ENCODE measurements around the gene DYNC2LI1.

The DYNC2LI1 gene

GRCh38 chr2:43729491-43730174 is 44.2 kb upstream of the DYNC2LI1 start:
- no peak overlapping the region for H3K4me3 ChIP-seq (ENCODE audit: low read depth, low read length)
- no peak for DNase-seq (ENCODE audit: low read depth)
- TF ChIP-seq POLR2A (IDR thresholded peaks at IDR 0.05; ENCODE audit: extremely low read depth, insufficient read length) (no peak), MAX (IDR thresholded peaks at IDR 0.05; ENCODE audit: low read depth, low read length) (no peak), MYC (IDR thresholded peaks at IDR 0.05; ENCODE audit: low read depth, low read length) (no peak), CTCF (IDR thresholded peaks at IDR 0.05; ENCODE audit: low read depth, low read length) (no peak)

GRCh38 chr2:43731211-43731610 is 42.6 kb upstream of the DYNC2LI1 start:
- no peak for DNase-seq (ENCODE audit: low read depth)
- no peak overlapping the region for H3K4me3 ChIP-seq (ENCODE audit: low read depth, low read length)
- TF ChIP-seq CTCF (IDR thresholded peaks at IDR 0.05; ENCODE audit: low read depth, low read length) = no peak
- no peak for TF ChIP-seq POLR2A (IDR thresholded peaks at IDR 0.05; ENCODE audit: extremely low read depth, insufficient read length)
- TF ChIP-seq MYC (IDR thresholded peaks at IDR 0.05; ENCODE audit: low read depth, low read length) = no peak
- TF ChIP-seq MAX (IDR thresholded peaks at IDR 0.05; ENCODE audit: low read depth, low read length) = no peak

- no peak overlapping the region for H3K4me3 ChIP-seq (ENCODE audit: low read depth, low read length)
- no peak for DNase-seq (ENCODE audit: low read depth)
- no peak for TF ChIP-seq MYC (IDR thresholded peaks at IDR 0.05; ENCODE audit: low read depth, low read length)
Observed at GRCh38 chr2:43736637-43737036, 37.2 kb upstream of the DYNC2LI1 start.

- TF ChIP-seq MYC (IDR thresholded peaks at IDR 0.05; ENCODE audit: low read depth, low read length) = no peak
- TF ChIP-seq POLR2A (IDR thresholded peaks at IDR 0.05; ENCODE audit: extremely low read depth, insufficient read length) = no peak
- TF ChIP-seq CTCF (IDR thresholded peaks at IDR 0.05; ENCODE audit: low read depth, low read length) = no peak
- no peak for TF ChIP-seq MAX (IDR thresholded peaks at IDR 0.05; ENCODE audit: low read depth, low read length)
- H3K4me3 ChIP-seq (ENCODE audit: low read depth, low read length) = no peak overlapping the region
- no peak for DNase-seq (ENCODE audit: low read depth)
Observed at GRCh38 chr2:43737097-43737854, 36.6 kb upstream of the DYNC2LI1 start.

- H3K4me3 ChIP-seq (ENCODE audit: low read depth, low read length) = no peak overlapping the region
- TF ChIP-seq POLR2A (IDR thresholded peaks at IDR 0.05; ENCODE audit: extremely low read depth, insufficient read length) = no peak
- no peak for TF ChIP-seq MAX (IDR thresholded peaks at IDR 0.05; ENCODE audit: low read depth, low read length)
- TF ChIP-seq MYC (IDR thresholded peaks at IDR 0.05; ENCODE audit: low read depth, low read length) = no peak
- TF ChIP-seq CTCF (IDR thresholded peaks at IDR 0.05; ENCODE audit: low read depth, low read length) = no peak
Observed at GRCh38 chr2:43737855-43738254, 36.0 kb upstream of the DYNC2LI1 start.

GRCh38 chr2:43738257-43738656 is 35.6 kb upstream of the DYNC2LI1 start:
- TF ChIP-seq MYC (IDR thresholded peaks at IDR 0.05; ENCODE audit: low read depth, low read length) = no peak
- no peak overlapping the region for H3K4me3 ChIP-seq (ENCODE audit: low read depth, low read length)
- DNase-seq (ENCODE audit: low read depth) = no peak

More at GRCh38 chr2:43737855-43738254, 36.0 kb upstream of the DYNC2LI1 start:
- no peak for DNase-seq (ENCODE audit: low read depth)

All from NB4 (cell line).